Stimulated activated CD4-positive, alpha-beta T cell treated with anti-CD3 and anti-CD28 coated beads, Interleukin-4, amount 100 ng/mL, for 1 hour (primary cell): ENCODE measurements around the gene ARHGAP15.
"Not testable (repeated sequence)": the region's sequence is repeated elsewhere in the genome, so short reads cannot be mapped to it uniquely, and the experiment has no call there.

Experiments
- DNase-seq: peaks from one replicate; pipeline ENCODE4 v3.0.0-alpha.2; 2020

ARHGAP15 gene

DNA sequence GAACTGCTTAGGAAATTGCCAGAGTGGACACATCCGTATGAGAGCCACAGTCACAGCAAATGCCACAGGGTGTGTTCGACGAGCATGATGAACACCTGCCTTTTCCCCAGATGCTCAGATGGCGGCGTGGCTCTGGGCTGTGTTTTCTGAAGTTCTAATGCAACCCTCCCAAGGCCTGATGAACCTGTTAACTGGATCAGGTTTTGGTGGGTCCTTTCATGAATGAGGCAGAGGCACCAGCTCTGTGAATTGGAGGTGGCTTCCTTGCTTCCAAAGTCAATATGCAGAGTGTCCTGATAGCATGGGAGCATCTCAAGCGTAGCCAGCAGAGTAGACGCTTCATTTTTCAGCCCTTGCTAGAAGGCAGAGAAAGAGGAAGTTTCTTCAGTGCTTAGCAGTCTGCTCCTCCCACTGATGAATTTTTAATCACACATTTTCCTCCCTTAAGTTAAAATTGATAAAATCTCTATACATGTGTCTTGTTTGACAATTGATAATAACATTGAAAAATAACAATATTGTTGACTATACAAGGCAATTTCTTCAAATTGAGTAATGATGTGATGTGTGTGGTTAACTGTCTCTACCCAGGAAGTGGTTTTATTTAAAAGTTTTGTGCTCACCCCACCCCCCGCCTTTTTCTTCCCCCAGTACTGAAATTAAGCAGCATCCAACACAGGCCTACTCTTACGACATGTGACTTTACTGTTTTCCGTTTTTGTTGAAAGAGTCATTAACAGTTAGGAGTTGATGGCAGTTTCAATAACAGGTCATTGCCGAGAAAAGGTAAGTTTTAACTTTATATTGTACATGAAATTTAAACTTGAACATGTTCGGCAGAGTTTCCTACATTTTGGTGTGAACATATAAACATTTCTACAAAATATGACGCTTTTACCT is at the start of gene ARHGAP15:
Gene ARHGAP15, plus strand, starts transcription at position 739 of the 900 bp plus-strand sequence.
- DNase-seq: peak; percentile 60

DNA sequence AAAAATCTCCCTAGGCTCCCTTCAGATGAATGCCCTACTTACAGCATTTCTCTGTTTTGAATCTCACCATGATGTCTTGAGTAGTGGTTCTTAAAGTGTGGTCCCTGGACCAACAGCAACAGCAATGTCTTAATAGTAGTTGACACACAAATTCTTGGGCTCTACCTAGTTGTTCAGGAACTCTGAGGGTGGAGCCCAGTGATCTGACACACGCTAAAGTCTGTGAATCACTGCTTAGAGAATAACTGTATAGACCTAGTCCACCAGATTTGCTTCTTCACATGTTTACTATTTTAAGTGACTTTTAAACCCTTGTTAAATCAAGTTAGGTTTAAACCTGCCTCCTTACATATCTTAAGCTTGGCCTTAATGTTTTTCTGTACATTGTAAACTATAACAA is 47.6 kb upstream of the ARHGAP15 start:
- DNase-seq: no peak

DNA sequence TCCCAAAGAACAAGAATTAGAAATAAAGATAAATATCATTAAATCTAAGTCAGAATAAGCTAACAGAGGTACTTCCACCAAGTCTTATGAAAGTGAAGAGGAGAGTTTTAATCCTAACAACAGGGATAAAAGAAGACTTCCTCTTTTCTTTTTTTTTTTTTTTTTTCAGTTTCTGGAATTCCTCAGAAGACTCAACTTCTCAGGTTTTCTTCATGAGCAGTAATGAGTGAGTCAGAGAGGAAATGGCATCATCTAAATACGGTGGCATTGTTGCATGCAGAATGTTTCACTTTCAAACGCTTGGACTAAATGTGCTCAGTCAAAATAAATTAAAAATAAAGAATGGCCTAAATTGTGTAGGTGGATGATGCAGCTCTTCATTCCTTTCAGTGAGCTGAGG is 45.6 kb upstream of the ARHGAP15 start:
- no peak for DNase-seq

DNA sequence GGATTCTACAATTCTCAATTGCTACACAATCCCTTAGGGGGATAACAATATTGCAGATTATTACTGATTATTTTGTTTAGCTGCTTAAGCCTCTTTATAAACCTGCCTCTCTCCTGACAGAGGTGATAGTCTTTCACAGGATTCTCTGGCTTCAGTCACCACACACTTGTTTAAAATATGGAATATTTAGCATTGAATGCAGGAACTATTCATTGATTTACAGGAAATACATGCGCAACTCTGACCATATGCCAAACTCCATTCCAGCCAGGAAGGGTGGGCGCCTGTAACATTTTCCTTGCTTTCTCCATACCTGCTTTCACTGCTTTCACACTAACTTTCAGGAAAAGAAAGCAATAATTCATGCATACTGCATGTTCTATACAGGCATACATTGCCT is 44.8 kb upstream of the ARHGAP15 start:
- DNase-seq: no peak

DNA sequence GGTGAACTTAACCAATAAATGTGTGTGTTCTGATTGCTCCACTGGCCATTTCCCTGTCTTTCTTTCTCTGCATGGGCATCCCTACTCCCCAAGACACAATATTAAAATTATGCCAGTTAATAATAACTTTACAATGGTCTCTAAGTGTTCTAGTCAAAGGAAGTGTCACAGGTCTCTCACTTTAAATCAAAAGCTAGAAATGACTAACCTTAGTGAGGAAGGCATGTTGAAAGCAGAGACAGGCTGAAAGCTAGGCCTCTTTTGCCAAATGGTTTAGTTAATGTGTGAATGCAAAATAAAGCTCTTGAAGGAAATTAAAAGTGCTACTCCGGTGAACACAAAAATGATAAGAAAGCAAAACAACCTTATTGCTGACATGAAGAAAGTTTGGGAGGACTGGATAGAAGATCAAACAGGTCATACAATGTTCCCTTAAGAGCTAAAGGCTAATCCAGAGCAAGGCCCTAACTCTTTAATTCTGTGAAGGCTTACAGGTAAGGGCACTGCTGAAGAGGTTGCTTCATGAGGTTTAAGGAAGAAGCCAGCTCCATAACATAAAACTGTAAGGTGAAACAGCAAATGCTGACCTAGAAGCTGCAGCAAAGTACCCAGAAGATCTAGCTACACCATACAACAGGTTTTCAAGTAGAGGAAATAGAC is 44.0 kb upstream of the ARHGAP15 start:
- no peak for DNase-seq

DNA sequence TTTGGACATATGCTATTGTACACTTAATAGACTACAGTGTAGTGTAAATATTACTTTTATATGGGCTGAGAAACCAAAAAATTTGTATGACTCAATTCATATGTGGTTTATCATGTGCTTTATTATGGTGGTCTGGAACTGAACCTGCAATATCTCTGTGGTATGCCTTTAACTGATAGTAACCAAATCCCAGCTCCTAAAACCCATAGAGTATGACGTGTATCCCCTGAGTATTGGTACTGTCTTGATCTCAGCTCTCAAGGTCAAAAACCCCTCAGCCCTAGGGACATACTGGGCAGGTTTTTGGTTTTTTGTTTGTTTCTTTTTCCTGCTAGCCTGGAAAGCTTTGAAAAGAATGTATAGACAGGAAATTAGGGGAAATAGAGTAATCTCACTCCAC is 42.2 kb upstream of the ARHGAP15 start:
- no peak for DNase-seq

DNA sequence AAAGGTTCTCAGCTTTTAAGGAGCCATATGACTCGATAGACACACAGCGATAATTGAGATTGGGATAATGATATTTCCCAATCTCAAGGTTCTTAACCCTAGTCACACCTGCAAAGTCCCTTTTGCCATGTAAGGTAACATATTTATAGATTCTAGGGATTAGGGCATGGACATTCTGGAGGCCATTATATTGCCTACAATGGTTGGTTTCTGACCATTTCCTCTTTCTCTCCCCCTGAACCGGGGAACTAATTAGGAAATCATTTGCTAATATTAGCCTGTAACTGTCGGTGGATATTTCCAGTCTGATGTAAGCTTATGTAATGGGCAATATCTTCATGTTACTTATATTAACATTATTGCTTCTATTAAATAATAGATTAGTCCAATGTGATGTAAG is 40.8 kb upstream of the ARHGAP15 start:
- no peak for DNase-seq

DNA sequence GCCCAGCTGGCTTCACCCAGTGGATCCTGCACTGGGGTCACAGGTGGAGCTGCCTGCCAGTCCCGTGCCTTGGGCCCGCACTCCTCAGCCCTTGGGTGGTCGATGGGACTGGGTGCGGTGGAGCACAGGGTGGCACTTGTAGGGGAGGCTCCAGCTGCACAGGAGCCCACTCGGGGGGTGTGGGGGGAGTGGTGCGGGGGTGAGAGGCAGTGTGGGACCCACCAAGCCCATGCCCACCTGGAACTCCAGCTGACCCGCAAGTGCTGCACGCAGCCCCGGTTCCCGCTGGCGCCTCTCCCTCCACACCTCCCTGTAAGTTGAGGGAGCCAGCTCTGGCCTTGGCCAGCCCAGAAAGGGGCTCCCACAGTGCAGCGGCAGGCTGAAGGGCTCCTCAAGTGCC is 39.7 kb upstream of the ARHGAP15 start:
- DNase-seq: not testable (repeated sequence)

DNA sequence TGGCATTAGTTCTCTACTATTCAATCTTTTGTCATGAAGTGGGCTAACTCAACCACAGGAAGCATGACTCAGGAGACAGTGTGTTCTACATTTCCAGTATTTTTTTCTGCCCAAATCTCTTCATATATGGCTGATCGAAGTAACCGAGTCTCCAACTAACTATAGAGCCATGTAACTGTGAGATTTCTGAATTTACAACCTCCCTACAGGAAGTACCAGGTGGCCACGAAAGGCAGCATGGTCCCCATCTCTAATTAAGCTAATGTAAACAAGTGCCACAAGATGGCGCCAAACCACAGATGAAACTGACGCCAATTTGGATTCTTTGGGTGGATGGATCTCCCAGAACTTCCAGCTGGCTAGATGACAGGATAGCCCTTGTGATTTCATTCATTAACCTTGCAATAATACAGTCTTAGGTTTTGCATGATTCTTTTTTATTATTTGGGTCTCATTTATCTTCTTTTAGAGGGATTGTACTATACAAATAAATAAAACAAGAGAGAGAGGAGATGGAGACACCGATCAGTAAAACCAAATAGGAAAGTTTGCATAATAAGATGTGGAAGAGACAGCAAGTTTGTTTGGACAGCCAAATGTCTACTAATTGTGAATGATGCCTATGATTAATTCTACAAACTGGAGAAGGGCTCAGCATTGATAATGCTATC is 18.3 kb upstream of the ARHGAP15 start:
- DNase-seq: peak; percentile 49

DNA sequence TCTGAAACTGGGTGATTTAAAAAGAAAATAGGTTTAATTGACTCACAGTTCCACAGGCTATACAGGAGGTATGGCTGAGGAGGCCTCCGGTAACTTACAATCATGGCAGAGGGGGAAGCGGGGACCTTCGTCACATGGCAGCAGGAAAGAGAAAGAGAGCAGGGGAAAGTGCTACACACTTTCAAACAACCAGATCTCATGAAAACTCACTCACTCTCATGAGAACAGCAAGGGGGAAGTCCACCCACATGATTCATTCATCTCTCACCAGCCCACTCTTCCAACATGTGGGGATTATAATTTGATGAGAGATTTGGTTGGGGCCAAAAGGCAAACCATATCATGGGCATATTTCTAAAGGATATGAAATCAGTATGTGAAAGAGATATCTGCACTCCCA is 12.0 kb upstream of the ARHGAP15 start:
- DNase-seq: no peak

DNA sequence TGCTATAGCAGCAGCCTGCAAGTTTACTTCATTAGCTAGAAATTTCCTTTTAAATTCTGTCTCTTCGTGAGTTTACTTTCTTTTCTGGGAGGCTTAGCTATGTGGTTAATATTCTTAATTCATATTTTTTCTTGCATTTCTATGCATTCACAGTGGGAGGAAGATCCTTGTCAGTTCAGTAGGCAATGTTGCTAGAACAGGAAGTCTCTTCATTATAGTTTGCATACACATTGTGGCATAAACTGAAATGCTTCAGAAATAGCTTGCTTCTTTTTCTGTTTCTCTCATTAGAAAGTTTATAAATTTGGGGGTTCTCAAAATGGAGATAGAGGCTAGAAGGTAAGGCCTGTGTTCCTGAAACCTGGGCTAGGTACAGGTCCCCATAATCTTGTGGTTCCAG is 8.1 kb upstream of the ARHGAP15 start:
- no peak for DNase-seq

DNA sequence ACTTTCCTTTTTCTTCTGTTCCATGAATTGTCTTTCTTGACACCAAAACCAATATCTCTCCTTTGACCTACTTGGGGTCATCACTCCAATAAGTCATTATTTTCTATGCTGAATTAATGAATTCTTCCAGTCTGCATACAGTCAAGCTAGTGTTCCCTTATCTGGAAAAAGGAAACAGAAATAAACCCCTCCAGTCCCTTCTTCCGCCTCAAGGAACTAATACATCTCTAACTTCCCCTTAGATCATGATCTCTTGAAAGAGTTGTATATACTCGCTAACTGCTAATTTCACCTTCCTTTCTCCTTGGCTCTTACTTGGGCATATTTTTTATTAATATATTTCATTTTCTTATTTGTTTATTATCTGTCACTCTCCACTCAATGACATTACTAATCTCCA is 7.3 kb upstream of the ARHGAP15 start:
- no peak for DNase-seq

DNA sequence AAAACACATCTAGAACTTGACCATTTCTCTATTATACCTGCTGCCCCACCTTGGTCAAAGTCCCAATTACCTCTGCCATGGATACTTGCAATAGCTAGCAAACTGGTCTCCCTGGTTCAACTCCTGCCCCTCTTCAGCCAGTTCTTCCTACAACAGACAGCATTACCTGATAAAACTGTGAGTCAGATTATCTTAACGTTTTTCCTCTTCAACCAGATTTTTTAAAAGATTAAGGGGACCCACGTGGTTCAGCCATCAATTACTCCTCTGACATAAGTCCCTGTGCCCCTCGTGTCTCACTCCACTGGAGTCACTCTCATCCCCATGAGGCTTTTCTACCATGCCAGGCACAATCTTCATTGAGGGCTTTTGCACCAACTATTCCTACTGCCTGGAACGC is 5.3 kb upstream of the ARHGAP15 start:
- DNase-seq: no peak

DNA sequence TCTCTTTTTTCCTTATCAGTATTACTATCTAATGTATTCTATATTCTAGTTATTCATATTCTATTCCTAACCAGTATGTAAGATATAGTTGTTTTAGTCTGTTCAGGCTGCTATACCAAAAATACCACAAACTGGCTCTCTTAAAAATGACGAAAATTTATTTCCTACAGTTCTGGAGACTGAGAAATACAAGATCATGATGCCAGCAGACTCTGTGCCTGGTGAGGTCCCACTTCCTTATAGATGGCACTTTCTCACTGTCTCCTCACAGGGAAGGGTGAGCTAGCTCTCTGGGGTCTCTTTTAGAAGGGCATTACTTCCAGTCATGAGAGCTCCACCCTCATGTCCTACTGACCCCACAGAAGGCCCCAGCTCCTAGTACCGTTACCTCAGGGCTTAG is 4.8 kb upstream of the ARHGAP15 start:
- no peak for DNase-seq

DNA sequence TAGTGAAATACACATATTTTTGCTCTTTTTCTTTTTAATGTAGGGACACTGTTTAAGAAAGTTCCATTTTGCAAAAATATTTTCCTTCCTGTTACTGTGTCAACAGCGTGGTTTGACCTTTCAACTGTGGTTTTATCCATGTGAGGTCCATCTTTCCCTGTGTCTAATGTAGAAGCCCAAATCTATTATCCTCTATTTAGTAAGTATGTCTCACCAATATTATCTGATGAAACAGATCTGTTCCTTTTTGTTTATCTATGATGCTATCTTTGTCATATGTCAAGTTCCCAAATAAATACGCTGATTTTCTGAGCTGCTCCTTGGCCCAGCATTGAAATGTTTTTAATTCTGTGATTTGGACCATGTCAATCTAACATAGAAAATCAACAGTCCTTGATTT is 3.5 kb upstream of the ARHGAP15 start:
- DNase-seq: no peak

DNA sequence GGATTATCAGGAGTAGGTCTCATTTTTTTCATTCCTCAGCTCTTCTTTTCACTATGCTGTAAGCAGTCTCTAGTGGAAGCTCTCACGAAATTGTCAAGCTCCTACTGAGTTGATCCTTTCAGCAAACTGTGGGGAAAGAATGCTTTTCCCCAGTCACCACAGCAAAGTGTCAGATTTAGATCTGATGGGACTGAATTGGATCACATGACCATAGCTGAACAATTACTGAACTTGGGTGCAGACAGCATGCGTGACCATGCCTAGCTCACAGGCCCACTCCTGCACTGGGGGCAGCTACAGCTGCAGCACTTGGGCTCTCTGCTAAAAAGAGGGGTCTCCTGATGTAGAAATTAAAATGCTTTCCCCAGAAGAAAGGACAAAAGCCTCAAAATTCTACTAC is 3.1 kb downstream of the ARHGAP15 start:
- no peak for DNase-seq

DNA sequence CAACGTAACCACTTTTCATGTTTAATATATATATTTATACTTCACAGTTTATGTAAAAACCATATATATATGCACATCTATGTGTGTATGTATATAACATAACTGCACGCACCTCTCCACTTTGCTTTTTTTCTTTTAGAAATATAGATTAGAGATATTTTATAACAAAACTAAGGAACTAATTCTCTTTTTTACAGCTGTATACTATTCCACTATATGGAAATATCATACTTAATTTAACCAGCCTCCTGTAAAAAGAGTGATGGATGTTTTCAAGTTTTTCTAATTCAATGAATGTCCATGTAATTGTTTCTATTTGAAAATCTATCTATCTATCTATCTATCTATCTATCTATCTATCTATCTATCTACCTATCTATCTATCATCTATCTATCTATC is 4.6 kb downstream of the ARHGAP15 start:
- no peak for DNase-seq

DNA sequence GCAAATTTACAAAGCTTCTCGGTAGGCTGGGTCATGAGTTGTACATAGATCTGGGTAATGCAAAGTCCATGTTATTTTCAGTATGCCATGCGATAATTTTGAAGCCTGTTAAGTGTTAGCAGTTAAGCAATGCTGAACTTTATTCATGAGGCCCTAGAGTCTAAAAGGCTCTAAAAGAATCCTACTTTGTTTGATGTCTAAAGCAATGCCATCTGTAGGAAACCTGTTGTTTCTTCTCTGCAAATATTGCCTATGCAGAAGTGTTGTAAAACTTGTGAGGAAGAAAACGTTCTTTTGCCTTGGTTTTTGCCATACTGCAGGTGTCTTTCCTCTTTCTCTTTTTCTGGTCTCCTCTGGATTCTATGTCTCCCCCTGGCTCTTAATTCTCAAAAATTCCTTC is 9.1 kb downstream of the ARHGAP15 start:
- no peak for DNase-seq

DNA sequence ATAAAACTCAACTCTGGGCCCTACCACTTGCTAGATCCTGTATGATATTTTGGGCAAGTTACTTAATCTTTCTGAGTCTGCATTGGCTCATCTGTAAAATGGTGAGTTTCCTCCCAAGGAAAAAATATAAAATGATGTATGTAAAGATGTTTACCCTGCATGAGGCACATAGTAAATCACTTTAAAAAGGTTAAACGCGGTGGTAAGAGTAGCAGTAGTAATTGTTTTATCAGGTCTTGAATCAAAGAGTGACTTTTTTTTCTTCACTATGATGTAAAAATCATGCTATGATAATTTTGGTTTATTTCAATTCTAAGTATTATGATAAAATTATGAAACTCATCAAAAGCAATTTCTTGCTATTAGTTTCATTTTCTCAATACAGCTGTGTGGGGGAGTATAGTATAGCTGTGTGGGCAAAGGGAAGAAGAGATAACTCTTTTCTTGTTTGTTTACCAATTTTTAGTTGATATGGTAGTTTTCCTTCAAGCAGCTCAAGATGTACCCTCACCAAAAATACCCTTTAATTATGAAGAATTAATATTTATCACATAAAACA is 10.7 kb downstream of the ARHGAP15 start:
- DNase-seq: no peak

DNA sequence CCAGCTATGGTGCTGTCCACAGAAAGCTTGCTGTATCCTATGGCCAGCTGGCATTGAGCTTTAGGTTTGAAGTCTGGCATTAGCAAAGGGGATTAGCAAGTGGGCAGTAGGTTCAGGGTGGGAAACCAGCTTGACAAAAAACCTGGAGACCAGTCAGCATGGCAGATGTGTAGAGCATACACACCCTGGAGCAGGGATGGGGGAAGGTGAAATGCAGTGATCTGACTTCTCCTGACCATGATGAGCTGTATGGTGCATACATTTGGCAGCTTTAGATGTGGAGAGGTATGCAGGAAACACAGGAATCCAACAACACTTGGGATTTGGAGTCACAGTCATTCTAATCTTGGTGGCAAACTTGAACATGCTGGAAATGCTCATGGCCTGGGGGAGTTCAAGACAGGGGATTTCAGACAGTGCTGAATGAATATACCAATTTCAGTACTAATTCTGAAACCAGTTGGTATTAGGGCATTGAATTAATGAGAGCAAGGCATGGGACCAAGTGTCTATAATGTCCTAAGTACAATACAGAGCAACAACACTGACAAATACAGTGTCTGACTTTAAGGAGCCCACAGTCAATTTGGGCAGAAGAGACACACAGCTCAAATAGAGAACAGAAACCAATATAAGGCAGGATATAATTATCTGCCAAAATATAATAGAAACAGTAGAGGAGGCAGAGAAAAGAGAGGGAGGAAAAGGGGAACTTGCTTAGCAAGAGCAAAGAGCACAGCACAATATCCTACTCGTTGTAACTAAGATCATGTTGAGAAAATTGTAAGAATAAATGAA is 11.8 kb downstream of the ARHGAP15 start:
- no peak for DNase-seq

DNA sequence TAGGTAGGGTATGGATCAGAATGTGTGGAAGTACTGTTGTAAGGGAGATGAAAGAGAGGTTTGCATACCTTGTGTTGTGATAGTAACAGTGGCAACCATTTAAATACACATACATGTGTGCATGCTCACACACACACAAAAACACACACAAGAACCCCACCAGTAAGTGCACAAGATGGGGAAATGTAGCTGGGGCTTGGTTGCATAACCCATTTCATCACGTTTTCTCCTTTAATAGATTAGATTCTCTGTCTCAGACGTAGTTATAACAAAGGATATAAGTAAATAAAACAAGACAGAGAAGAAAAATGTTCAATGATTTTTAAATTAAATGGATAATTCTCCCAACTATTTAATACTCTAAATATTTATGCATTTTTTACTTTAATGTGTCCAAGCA is 13.4 kb downstream of the ARHGAP15 start:
- DNase-seq: no peak

DNA sequence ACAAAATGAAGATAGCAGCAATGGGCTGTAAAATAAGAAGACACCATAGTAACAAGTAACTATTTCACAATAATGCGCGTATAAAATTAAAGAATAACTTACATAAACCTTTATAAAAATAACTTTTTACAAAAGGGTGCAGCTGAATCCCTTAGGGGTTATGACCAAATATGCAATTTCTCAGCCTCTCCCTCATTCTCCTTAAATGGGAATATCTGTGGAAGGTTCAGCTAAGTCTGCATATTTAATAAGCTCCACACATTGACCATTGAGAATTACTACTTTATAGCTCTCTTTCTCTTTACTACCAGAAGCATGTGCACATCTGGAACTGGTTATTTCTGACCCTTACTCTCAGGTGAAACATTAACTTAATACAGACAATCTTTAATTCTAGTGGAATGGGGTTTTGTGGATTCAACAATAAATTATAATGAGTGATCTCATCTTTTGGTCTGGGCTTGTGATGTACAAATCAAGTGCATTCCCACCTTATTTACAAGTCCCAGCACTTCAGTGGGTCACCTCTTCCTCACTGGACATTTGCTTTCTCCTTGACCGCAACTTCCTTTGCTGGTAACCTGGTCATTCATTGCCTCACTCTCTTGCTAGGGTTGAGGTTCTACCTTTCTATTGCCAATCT is 15.7 kb downstream of the ARHGAP15 start:
- DNase-seq: no peak
